CMK (cell line): ENCODE results near the gene DPEP1.
"Not testable (repeated sequence)": the region's sequence is repeated elsewhere in the genome, so short reads cannot be mapped to it uniquely, and the experiment has no call there.

Source experiments
- DNase-seq: peaks from one replicate; pipeline ENCODE4 v3.0.0-alpha.2; 2010; ENCODE audit warnings: low read depth

DPEP1 gene

GRCh38 chr16:89620406-89620841, 7.0 kb downstream of the DPEP1 start:
- DNase-seq = no peak

- no peak for DNase-seq
Observed at GRCh38 chr16:89621136-89621697, 7.8 kb downstream of the DPEP1 start.

DNA sequence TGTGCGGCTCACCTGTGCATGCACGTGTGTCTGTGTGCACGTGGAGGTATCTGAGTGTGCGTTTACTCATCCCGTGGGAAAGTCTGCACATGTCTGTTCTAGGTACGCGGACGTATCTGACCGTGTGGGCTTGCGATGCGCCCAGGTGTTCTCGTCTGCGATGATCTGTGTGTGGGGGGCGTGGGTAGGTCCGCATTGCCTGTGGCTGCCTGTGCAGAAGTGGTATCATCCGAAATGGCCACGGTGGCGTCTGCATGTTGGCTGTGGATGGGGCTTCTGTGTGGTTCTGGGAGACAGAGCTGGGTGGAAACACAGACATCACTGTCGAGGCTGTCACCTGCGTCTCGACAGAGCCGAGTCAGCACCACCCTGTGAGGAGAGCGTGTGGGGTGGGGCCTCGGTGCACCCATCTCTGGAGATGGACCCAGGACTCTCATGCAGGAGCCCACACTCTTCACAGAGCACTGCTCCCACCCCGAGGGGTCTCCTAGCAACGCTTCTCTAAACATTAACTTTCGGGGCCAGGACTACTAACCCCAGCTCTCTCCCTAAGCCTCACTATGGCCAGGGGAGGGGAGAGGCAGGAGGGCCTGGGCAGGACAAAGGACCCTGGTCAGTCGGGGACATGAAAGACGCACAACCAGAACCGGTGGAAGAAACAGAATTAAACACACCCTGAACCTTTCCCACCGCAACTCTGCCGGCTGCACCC, 8.4 kb downstream of the DPEP1 start:
- no peak for DNase-seq

- no peak for DNase-seq
Observed at GRCh38 chr16:89623511-89624261, 10.2 kb downstream of the DPEP1 start.

- no peak for DNase-seq
Observed at GRCh38 chr16:89624777-89625761, 11.6 kb downstream of the DPEP1 start.

- no peak for DNase-seq
Observed at GRCh38 chr16:89629827-89630610, 16.6 kb downstream of the DPEP1 start.

DNA sequence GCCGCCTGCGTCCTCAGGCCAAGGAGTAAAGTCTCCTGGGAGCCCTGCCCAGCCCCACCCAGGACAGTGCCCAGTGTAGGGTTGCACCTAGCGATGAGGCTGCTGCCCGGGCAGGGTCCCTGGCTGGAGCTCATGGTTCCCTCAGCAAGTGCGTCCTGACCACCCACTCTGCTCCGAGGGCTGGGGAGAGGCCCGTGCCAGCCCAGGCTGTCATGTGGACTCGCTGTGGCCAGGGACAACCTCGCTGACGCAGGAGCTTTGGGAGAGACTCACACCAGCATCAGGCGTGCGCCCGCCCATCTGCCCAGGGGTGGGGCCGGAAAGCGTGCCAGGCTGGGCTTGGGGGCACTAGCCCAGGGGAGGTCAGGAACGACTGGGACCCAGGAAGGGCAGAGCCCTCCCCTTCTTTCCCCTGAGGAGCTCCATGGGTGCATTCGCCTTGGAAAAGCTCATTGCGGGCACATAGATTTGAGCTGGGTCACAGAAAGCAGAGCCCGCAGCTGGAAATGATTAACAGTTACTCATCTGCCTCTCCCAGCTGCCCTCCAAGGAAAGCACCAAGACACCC, 19.7 kb downstream of the DPEP1 start:
- no peak for DNase-seq

GRCh38 chr16:89634463-89635385, 21.3 kb downstream of the DPEP1 start:
- DNase-seq = not testable (repeated sequence)

GRCh38 chr16:89636663-89637062, 23.2 kb downstream of the DPEP1 start:
- no peak for DNase-seq

- DNase-seq = no peak
Observed at GRCh38 chr16:89637379-89637778, 23.9 kb downstream of the DPEP1 start.

DNA sequence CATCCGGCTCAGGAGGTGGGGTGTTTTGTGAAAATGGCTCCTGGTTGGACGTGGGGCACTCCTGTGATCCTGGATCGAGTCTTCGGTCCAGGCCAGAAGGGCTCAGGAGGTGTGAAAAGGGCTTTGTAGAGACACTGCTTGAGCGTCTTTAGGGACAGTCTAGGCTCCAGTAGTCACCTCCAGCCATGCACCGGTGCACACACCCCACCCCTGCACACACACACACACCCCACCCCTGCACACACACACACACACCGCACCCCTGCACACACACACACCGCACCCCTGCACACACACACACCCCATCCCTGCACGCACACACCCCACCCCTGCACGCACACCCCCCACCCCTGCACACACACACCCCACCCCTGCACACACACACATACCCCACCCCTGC, 25.0 kb downstream of the DPEP1 start:
- no peak for DNase-seq

DNA sequence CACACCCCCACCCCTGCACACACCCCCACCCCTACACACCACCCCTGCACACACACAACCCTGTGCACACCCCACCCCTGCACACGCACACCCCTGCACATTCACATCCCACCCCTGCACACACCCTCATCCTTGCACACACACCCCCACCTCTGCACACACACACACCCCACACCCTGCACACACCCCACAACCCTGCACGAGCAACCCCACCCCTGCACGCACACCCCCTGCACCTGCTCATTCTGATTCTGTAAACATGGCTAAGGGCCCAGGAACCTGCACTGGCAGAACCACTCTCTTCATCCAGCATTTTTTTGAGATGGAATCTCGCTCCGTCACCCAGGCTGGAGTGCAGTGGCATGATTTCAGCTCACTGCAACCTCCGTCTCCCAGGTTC, 25.9 kb downstream of the DPEP1 start:
- DNase-seq = no peak

DNA sequence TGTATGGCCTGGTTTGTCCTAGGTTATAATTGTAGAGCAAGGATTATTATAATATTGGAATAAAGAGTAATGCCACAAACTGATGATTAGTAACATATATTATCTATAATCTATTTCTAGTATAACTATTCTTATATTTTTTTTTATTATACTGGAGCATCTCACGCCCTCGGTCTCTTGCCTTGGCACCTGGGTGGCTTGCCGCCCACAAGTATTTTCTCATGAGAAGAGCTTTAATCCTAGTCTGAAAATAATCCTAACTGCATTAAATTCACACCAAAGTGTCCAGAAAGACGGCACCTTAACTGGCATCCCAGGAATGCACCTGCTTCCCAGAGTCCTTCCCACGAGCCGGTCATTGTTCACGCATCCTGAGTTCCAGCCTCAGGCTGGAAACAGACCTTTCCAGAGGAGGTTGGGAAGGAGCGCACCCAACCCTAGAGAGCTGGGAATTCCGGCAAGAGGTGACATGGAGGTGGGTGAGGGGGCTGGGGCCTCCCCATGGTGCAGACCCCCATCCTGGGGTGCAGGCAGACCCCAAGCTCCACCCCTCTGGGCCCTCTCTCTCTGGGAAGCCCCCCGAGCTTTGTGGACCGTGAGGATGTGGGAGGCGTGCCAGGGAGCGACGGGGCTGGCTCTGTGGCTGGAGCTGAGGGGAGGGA, 28.1 kb downstream of the DPEP1 start:
- DNase-seq = no peak

DNA sequence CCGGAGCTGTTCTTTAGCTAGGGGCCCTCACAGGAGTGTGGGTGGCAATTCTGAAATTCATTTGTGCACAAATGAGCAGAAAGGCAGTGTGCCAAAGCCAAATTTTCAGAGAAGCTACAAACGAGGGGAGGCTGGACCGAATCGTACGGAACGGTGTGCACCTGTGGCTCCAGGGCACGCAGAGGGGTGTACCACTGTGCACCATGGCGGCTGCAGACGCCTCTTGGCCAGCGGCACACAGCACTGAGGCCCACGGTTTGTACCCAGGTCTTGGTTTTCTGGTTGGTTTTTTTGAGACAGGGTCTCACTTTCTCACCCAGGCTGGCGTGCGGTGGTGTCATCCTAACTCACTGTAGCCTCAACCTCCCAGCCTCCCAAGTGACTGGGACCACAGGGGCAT, 29.1 kb downstream of the DPEP1 start:
- no peak for DNase-seq

- DNase-seq = no peak
Observed at GRCh38 chr16:89643769-89644300, 30.4 kb downstream of the DPEP1 start.

DNA sequence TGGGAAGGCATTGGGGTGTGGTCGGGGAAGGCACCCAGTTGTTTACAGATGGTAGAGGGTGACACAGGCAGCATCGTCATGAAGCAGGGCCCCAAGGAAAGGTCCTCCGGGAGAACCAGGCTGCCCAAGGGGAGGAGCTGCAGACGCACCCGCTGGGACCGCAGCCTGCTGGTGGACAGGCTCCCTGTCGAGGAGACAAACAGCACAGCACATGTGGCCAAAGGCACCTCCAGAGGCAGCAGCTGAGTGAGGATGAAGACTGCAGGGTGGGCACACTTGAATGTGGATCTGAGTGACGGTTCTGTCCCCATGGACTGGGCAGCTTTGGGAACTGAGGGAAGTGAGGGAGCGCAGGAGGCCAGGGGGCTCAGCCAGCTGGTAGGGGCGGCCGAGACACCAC, 31.7 kb downstream of the DPEP1 start:
- DNase-seq = no peak

- no peak for DNase-seq
Observed at GRCh38 chr16:89646270-89646669, 32.8 kb downstream of the DPEP1 start.

- no peak for DNase-seq
Observed at GRCh38 chr16:89646906-89647305, 33.5 kb downstream of the DPEP1 start.

- DNase-seq = no peak
Observed at GRCh38 chr16:89651584-89651983, 38.1 kb downstream of the DPEP1 start.
